IPS-15b (cell line): ENCODE measurements around the gene CXCL14.
"Not testable (repeated sequence)": the region's sequence is repeated elsewhere in the genome, so short reads cannot be mapped to it uniquely, and the experiment has no call there.

Source experiments
- H3K27me3 ChIP-seq: one replicate; pipeline ENCODE4 v1.6.1; 2013; ENCODE audit warnings: low read length; ENCODE audit not compliant: control insufficient read depth, insufficient read depth
- H3K36me3 ChIP-seq: one replicate; pipeline ENCODE4 v1.6.1; 2013; ENCODE audit warnings: low read length; ENCODE audit not compliant: control insufficient read depth, insufficient read depth
- H3K4me1 ChIP-seq: one replicate; pipeline ENCODE4 v1.6.1; 2013; ENCODE audit warnings: mild to moderate bottlenecking, low read length; ENCODE audit not compliant: control insufficient read depth, insufficient read depth
- H3K4me3 ChIP-seq: one replicate; pipeline ENCODE4 v1.5.1; 2013; ENCODE audit warnings: low read depth, low read length
- H3K9ac ChIP-seq: one replicate; pipeline ENCODE4 v1.6.1; 2013; ENCODE audit warnings: low read depth, mild to moderate bottlenecking, low read length
- H3K9me3 ChIP-seq: one replicate; pipeline ENCODE4 v1.6.1; 2013; ENCODE audit warnings: mild to moderate bottlenecking, low read length; ENCODE audit not compliant: control insufficient read depth, insufficient read depth

CXCL14 gene

GRCh38 chr5:135537271-135537670, 41.5 kb downstream of the CXCL14 start:
- Histone ChIP-seq H3K9ac (no peak overlapping the region), H3K4me1 (peaks cover 4% of the 10 kb centered on the region), H3K27me3 (peaks cover 98% of the 10 kb centered on the region), H3K36me3 (no peaks in the 10 kb centered on the region), H3K4me3 (peak overlapping the region; percentile 18), H3K9me3 (no peaks in the 10 kb centered on the region)

- Histone ChIP-seq H3K9ac (no peak within 1 kb of the TSS), H3K4me3 (peak within 1 kb of the TSS; percentile 43), H3K27me3 (peaks cover 98% of the 10 kb centered on the region)
Observed at GRCh38 chr5:135535820-135536801, 42.7 kb downstream of the CXCL14 start, which contains the start of gene NEUROG1. Gene NEUROG1 (minus strand): TSS chr5:135535964. CDS start chr5:135535690, 274 bp downstream.

GRCh38 chr5:135535420-135535819, 43.4 kb downstream of the CXCL14 start:
- Histone ChIP-seq H3K27me3 (peaks cover 98% of the 10 kb centered on the region), H3K9ac (no peak overlapping the region), H3K4me3 (peak overlapping the region; percentile 43), H3K36me3 (no peaks in the 10 kb centered on the region), H3K4me1 (peaks cover 2% of the 10 kb centered on the region), H3K9me3 (no peaks in the 10 kb centered on the region)

More at GRCh38 chr5:135535820-135536801, 42.7 kb downstream of the CXCL14 start, which contains the start of gene NEUROG1:
- Histone ChIP-seq H3K4me1 (peaks cover 2% of the 10 kb centered on the region), H3K36me3 (no peaks in the 10 kb centered on the region), H3K9me3 (no peaks in the 10 kb centered on the region)

- H3K4me3 ChIP-seq = peak overlapping the region; percentile 43
Observed at GRCh38 chr5:135534609-135535419, 44.0 kb downstream of the CXCL14 start.

GRCh38 chr5:135533794-135534193, 45.0 kb downstream of the CXCL14 start:
- Histone ChIP-seq H3K4me1 (peaks cover 2% of the 10 kb centered on the region), H3K27me3 (peaks cover 98% of the 10 kb centered on the region), H3K9me3 (no peaks in the 10 kb centered on the region), H3K4me3 (no peak overlapping the region), H3K9ac (no peak overlapping the region), H3K36me3 (no peaks in the 10 kb centered on the region)

More at GRCh38 chr5:135534609-135535419, 44.0 kb downstream of the CXCL14 start:
- H3K9ac ChIP-seq = no peak overlapping the region
- H3K9me3 ChIP-seq = no peaks in the 10 kb centered on the region
- no peaks in the 10 kb centered on the region for H3K36me3 ChIP-seq
- peaks cover 2% of the 10 kb centered on the region for H3K4me1 ChIP-seq
- H3K27me3 ChIP-seq = peaks cover 98% of the 10 kb centered on the region

- peaks cover 98% of the 10 kb centered on the region for H3K27me3 ChIP-seq
Observed at GRCh38 chr5:135533334-135533733, 45.5 kb downstream of the CXCL14 start.

GRCh38 chr5:135529576-135529975, 49.2 kb downstream of the CXCL14 start:
- not testable (repeated sequence) for H3K4me3 ChIP-seq, H3K4me1 ChIP-seq, H3K36me3 ChIP-seq, H3K9ac ChIP-seq, H3K9me3 ChIP-seq
- H3K27me3 ChIP-seq = peaks cover 99% of the 10 kb centered on the region

More at GRCh38 chr5:135533334-135533733, 45.5 kb downstream of the CXCL14 start:
- Histone ChIP-seq H3K4me1 (peaks cover 2% of the 10 kb centered on the region), H3K9me3 (no peaks in the 10 kb centered on the region), H3K36me3 (no peaks in the 10 kb centered on the region), H3K9ac (no peak overlapping the region), H3K4me3 (no peak overlapping the region)

- Histone ChIP-seq H3K9ac (no peak overlapping the region), H3K36me3 (no peaks in the 10 kb centered on the region), H3K27me3 (peaks cover 78% of the 10 kb centered on the region), H3K4me3 (no peak overlapping the region), H3K4me1 (no peaks in the 10 kb centered on the region), H3K9me3 (no peaks in the 10 kb centered on the region)
Observed at GRCh38 chr5:135526924-135527323, 51.9 kb downstream of the CXCL14 start.

- no peak overlapping the region for H3K4me3 ChIP-seq
- H3K36me3 ChIP-seq = no peaks in the 10 kb centered on the region
- peaks cover 37% of the 10 kb centered on the region for H3K27me3 ChIP-seq
- no peak overlapping the region for H3K9ac ChIP-seq
- no peaks in the 10 kb centered on the region for H3K9me3 ChIP-seq
- H3K4me1 ChIP-seq = no peaks in the 10 kb centered on the region
Observed at GRCh38 chr5:135521964-135522363, 56.8 kb downstream of the CXCL14 start.
